SHP77 treated with DMSO at 0.1 percent for 48 hours (cell line): ENCODE results near the gene PAQR5.
"Not testable (repeated sequence)": the region's sequence is repeated elsewhere in the genome, so short reads cannot be mapped to it uniquely, and the experiment has no call there.

Source experiments
- DNase-seq: peaks from one replicate; lab custom pipeline; 2025; lab: John Stamatoyannopoulos, UW

The PAQR5 gene

DNA sequence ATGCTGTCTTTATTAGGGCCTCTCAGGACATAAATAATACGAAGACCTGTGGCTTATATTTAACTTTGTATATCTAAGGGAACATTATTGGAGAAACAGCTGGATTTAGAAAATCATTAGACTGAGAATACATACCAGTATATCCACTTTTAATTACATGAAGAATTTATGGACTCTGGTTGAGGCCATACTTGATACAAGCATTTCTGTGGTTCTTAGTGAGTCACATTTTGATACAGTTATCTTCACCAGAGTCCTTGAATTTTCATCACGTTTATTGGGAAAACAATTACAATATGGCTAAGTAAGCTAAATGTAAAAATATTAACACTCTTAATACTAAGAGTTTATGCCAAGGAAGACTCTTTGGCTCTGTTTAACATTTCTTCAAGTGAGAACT is 125.3 kb downstream of the PAQR5 start:
- DNase-seq = no peak

DNA sequence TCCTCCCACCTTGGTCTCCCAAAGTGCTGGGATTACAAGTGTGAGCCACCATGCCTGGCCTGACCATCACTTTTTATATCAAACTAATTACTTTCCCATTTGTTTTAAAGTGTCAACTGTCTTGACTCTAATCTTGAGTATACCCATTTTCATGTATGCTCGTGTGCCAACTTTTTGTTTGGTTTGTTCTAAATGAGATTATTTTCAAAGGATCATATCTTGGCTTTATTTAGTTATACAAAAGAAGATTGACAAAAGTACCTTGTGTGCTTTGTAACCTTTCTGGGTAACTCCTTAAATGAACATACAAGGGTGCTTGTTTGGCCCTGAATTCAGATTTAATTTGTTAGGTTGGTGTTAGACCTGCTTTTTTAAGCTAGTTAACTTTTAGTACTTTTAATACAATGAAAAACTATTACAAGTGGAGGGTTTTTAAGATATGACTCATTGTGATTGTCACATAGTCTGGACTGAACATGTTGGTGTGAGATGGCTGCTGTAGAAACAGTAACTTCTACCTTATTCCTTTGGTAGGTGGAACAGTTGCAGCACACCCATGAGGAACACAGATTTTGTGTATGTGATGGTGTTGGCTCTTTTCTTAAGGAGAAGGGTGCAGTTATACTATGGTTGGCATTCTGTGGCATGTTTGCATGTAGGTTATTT is 126.2 kb downstream of the PAQR5 start:
- no peak for DNase-seq

DNA sequence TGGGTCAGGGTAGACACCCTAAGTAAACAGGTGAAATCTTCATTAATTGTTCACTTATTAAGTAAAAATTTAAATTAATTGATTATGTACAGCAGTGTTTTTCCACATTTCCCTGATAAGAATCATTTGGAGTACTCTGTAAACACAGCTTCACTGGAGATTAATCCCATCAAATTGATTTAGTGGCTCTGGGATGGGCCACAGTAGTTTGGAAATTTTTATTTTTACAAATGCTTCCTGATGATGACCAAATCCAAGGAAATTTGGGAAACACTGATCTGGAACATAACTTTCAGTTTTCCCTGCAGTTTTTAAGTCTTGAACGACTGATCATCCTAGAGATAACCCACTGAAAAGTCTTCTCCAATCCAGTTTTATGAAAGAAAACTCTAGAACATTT is 135.1 kb downstream of the PAQR5 start:
- no peak for DNase-seq

DNA sequence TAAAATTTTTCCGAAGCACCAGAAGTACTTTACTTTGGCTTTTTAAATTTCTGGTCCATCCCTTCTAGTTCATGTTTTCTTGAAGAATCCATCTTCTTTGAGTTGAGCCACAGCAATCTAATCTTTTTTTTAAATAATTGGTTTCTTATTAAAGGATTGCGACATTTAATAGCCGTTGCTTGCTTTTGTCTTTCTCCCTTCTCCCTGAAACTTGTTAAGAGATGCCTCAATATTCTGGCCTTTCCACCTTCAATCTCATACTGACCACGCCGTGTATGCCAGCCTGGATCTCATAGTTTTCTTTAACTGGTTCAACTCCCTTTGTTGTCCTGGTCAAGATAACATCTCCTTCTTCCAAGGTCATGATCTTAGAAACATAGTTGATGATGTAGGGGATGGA is 135.5 kb downstream of the PAQR5 start:
- no peak for DNase-seq

DNA sequence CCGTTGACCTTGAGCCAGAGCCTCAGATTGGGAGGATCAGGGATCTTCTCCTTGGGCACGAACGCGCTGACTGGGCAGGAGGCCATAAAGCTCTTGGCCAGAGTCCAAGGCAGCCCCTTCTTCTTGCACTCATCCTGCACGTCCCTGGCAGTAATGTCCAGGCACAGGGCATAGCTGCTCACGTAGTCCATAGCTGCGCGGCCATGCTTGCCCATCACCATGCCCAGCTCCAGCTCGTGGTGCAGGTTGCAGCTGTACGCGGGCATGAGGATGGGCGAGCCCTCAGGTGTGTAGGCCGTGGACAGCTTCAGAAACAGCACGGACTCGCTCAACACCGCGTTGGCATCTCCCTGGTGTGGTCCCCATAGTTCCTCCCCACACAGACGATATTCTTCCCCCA is 136.0 kb downstream of the PAQR5 start:
- DNase-seq = no peak

DNA sequence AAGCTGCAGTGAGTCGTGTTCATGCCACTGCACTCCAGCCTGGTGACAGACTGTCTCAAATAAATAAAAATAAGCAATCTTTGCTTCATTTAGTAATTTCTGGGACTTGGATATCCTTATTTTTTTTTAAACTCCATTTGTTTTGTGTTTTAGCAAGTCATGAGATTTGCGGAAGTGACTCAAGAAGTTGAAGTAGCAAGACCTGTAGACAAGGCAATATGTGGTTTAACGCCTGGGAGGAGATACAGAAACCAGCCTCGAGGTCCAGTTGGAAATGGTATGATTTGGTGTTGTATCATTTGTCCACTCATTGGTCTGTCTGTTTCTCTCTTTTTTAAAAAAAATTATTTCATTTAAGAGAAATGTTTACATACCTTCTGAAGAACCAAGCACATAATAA is 137.3 kb downstream of the PAQR5 start:
- no peak for DNase-seq

DNA sequence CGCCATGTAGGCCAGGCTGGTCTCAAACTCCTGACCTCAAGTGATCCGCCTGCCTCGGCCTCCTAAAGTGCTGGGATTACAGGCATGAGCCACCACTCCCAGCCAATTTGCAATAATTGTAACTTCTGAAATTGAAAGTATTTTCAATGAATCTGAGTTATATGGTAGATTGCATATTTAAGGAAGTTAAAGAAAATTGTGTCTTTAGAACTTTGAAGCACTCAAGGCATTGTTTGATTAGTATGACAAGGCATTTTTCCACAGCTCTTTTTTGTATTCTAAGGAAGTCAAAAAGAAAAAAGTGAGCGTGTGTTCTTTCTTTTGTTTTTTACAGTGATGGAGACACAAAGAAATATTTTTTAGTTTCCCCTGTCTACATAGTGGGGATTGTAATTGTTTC is 138.2 kb downstream of the PAQR5 start:
- DNase-seq = no peak

DNA sequence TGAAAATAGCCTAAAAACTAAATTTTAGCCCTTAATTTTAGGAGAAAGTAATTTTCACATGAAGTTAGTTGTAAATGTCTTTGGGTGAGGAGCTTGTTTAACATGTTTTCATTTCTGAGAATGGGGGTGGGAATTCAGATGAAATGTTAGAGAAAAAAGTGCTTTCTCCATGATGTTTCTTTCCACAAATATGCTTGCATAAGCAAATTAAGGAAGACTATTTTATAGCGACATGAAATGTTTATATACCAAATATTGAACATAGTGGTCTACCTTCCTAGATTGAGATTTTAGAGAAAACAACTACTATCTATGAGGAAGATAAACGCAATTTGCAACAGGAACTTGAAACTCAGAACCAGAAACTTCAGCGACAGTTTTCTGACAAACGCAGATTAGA is 140.9 kb downstream of the PAQR5 start:
- DNase-seq = no peak

DNA sequence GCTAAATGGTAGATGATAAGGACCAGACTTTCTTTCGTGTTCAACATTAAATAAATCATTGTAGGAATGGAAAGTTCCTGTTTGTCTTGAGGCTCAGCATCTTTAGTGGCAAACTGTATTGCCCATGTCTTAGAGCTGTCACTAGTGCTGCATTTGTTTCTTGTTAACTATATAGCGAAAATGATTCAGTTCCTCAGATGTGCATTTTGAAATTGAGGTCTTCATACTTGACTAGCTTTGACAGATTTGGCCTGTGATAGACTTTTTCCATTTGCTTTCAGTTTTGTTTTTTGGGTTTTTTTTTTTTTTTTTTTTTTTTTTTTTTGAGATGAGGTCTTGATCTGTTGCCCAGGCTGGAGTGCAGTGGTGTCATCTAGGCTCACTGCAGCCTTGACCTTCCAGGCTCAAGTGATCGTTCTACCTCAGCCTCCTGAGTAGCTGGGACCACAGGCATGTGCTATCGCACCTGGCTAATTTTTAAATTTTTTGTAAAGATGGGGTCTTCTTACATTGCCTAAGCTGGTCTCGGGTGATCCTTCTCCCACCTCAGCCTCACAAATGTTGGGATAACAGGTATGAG is 144.4 kb downstream of the PAQR5 start:
- DNase-seq = no peak

DNA sequence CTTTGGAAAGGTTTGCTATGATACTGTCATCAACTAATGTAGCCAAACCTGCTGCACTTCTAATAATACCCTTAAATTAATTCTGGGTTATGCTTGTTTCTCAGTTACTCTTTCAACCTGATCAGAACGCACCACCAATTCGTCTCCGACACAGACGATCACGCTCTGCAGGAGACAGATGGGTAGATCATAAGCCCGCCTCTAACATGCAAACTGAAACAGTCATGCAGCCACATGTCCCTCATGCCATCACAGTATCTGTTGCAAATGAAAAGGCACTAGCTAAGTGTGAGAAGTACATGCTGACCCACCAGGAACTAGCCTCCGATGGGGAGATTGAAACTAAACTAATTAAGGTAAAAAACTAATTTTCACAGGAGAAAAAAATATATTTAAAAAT is 146.0 kb downstream of the PAQR5 start:
- no peak for DNase-seq

DNA sequence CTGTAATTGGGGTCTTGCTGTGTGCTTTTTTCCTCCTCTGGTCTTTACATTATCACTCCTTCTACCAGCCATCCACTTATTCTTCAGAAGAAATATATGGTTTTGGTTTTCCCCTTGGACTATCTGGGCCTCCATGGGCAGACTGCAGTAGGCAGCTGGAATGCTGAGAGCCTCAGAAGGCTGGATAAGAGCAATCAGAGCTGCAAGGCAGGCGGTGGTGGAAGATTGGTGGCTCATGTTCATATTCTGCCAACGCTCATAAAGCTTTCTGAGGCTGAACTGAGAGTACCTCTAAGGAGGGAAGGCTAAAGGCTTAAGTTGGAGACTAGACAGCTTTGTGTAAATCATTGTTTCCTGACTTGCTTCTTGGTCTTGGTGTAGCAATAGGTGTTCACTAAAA is 148.2 kb downstream of the PAQR5 start:
- no peak for DNase-seq

DNA sequence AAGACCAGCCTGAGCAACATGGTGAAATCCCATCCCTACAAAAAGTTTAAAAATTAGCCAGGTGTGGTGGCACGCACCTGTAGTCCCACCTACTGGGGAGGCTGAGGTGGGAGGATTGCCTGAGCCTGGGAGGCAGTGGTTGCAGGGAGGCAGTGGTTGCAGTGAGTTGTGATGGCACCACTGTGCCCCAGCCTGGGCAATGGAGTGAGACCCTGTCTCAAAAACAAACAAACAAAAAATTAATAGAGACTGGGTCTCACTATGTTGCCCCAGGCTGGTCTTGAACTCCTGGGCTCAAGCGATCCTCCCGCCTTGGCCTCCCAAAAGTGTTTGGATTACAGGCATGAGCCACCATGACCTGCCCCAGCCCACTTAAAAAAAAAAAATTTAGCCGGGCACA is 151.5 kb downstream of the PAQR5 start:
- DNase-seq = not testable (repeated sequence)

DNA sequence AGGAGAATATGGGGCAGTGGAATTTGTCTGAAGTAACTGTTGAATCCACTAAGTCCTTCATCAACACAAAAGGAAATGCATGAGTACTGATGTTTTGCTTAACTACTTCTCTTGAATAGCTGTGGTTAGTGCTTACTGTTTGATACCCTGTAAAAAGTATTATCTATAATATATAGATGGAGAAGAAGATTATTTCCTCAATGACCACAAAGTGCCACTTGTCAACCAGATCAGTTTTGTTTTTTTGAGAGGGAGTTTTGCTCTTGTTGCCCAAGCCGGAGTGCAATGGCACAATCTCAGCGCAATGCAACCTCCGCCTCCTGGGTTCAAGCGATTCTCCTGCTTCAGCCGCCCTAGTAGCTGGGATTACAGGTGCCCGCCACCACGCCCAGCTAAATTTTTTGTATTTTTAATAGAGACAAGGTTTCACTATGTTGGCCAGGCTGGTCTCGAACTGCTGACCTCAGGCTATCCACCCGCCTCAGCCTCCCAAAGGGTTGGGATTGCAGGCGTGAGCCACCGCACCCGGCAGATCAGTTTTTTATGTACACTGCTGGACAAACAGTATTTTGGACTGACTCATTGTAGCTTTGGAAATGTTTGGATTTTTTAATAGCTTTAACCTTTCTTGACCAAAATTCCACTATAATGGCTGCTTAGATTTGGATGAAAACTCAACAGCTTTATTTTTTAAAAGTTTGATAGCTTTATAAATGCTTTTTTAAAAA is 152.4 kb downstream of the PAQR5 start:
- DNase-seq = no peak

DNA sequence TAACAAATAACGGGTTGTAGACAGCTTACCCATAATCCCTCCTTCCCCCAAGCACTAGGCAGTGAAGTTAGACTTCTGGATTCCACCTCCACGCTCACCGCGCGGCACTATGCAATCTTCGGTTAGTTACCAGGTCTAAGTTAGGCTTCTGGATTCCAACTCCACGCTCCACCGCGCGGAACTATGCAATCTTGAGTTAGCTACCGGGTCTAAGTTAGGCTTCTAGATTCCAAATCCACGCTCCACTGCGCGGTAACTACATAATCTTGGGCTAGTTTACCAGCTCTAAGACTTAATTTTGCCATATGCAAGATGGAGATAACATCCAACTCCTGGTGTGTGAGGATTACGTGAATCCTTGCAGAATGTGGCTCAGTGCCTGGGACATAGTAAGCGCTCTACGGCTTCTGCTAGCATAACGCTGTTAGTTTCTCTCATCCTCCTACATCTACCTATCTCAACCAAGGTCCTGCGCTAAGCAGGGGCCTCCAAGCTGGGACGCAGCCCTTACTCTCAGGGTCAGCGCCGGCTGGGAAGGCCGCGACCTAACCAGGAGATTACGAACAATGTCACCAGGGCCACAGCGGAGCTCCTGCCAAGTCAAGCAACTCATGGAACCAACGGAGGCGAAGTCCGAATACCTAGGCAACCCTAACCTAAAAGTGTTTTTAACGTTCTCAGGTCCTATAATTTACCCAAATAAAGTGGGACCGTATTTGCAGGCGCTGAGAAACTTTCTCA is 153.4 kb downstream of the PAQR5 start:
- DNase-seq = peak; percentile 76

DNA sequence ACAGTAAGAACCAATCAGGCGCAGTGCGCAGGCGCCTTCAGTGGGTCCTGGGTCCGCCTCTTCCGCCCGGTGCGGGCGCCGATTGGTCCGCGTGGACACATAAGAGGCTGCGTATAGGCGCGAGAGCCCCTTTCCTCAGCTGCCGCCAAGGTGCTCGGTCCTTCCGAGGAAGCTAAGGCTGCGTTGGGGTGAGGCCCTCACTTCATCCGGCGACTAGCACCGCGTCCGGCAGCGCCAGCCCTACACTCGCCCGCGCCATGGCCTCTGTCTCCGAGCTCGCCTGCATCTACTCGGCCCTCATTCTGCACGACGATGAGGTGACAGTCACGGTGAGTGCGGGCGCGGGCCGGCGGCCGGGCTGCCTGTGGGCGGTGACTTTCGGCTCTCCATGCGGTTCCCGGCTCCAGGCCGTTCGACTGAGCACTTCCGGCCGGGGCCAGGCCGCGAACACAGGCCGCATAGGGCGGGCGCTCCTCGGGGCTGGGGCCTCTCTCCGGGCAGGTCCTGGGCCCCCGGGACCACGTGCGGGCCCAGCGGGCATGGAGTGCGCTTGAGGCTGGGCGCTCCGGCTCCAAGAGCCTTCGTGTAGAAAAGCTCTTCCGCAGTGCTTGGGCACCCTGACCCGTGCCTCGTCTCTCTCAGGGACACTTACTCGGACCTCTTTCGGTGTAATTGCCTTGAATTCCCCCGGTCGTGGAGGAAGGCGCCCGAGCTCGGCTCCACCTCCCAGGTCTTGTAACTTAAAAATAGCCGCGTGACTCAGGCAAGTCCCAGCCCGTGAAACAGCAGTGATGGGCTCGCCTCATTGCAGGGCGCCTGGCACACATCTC is 154.2 kb downstream of the PAQR5 start, which contains the start of gene RPLP1:
Gene RPLP1 (plus strand): TSS at position 127 of the 830 bp plus-strand sequence. CDS start 131 bp downstream, at position 258.
- peak; percentile 79 for DNase-seq

DNA sequence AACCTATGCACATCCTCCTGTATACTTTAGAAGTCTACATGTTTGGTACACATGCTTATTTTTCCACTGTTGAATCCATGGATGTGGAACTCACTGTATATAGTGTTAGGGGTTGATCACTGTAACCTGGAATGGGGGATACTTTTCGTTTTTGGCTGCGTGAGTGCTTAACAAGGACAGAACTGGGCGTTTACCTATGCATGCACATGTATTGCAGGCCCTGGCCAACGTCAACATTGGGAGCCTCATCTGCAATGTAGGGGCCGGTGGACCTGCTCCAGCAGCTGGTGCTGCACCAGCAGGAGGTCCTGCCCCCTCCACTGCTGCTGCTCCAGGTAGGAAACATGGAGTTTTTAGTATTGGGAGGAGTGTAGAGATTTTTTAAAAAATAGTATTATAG is 156.2 kb downstream of the PAQR5 start:
- no peak for DNase-seq

DNA sequence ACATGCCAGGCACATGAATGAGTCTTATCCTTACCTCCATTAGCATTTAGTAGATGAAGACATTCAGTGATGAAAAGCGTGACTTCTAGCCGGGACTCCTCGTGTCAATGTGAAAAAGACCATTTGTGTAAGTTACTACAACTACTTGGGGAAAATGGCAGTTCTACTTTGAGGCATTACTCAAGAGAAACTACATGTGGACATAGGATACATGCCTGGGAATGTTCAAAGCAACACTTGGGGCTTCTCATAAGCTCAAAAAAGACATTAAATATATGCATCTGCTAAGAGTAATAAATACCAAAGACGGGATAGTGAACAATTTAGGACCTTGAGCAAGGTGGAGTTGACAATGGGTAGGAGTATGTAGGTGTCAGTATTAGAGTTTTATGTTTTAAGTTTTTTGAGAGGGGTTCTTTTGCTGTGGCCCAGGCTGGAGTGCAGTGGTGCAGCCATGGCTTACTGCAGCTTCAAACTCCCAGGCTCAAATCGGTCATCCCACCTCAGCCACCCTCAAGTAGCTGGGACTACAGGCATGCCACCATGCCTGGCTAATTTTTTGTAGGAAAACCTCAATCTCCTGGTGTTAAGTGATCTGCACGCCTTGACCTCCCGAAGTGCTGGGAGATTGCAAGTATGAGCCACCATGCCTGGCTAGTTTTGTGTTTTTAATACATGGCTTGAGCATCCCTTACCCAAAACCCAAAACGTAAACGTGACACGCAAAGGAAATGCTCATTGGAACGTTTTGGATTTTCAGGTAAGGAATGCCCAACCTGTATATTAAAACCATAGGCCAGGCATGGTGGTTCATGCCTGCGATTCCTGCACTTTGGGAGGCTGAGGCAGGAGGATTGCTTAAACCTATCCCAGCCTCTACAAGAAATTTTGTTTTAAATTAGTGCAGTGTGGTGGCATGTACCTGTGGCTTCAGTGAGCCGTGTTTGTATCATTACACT is 157.8 kb downstream of the PAQR5 start:
- no peak for DNase-seq
